Muscle layer of colon (tissue), 2 donors: ENCODE results near the gene LRRC28.

ENCODE experiments used
- H3K27ac ChIP-seq: one replicate; pipeline ENCODE4 v1.7.0; 2013; ENCODE audit warnings: low read depth, mild to moderate bottlenecking, low read length, moderate library complexity
- H3K27me3 ChIP-seq, 2 donors: one replicate each; pipeline ENCODE4 v1.7.0; 2013; ENCODE audit warnings: low read length in 2 of 2, mild to moderate bottlenecking in 2 of 2; ENCODE audit not compliant: insufficient read depth in 2 of 2, control insufficient read depth in 1 of 2
- H3K36me3 ChIP-seq: one replicate; pipeline ENCODE4 v1.7.0; 2013; ENCODE audit warnings: mild to moderate bottlenecking, low read length; ENCODE audit not compliant: insufficient read depth
- H3K4me1 ChIP-seq: one replicate; pipeline ENCODE4 v1.7.0; 2013; ENCODE audit warnings: mild to moderate bottlenecking, low read length; ENCODE audit not compliant: insufficient read depth
- H3K4me3 ChIP-seq, 2 donors: one replicate each; pipeline ENCODE4 v1.7.0; 2013; ENCODE audit warnings: low read length in 2 of 2, low read depth in 1 of 2, mild to moderate bottlenecking in 1 of 2, moderate library complexity in 1 of 2
- H3K9ac ChIP-seq: one replicate; pipeline ENCODE4 v1.7.0; 2013; ENCODE audit warnings: low read length
- H3K9me3 ChIP-seq: one replicate; pipeline ENCODE4 v1.7.0; 2013; ENCODE audit warnings: mild to moderate bottlenecking, low read length
- donor health status: abdominal sarcoma.
- donor health status: Adenocarcinoma of cecum.

LRRC28 gene

DNA sequence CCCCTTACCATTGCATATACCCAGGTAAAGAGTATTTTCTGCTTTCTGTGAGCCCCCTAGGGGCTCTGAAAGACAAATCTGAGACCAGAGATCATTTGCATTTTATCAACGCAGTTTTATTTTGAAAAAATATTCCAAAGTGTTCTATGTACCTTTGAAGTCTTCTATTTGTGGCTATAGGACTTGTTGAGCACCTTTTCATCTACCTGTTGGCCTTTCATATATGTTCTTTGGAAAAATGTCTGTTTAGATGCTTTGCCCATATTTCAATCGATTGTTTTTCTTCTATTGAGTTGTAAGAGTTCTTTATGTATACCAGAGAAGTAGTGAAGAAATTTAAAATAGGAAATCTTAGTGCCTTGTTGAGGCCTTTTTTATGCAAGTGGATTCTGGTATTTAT is 94.0 kb downstream of the LRRC28 start:
- Histone ChIP-seq H3K27me3 (no peaks in the 10 kb centered on the region), H3K9me3 (no peaks in the 10 kb centered on the region), H3K4me1 (no peaks in the 10 kb centered on the region), H3K36me3 (no peaks in the 10 kb centered on the region), H3K9ac (no peak overlapping the region), H3K4me3 (no peak overlapping the region), H3K27ac (no peak overlapping the region)

DNA sequence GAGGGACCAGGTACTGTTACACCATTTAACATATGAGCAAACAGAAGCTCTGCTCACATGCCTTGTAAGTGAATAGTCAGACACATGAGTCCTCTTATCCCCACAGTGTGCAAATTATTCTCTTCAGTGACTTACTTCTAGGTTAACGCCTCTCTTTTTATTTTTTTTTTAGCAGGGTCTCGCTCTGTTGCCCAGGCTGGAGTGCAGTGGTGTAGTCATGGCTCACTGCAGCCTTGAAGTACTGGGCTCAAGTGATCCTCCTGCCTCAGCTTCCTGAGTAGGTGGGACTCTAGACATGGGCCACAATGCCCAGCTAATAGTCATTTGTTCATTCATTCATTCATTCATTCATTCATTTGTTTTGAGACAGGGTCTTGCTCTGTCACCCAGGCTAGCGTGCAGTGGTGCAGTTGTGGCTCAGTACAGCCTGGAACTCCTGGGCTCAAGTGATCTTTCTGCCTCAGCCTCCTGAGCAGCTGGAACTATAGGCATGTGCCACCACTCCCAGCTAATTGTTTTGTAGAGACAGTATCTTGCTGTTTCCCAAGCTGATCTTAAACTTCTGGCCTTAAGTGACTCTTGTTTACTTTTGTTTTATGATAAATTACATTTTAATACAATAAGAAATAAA is 94.7 kb downstream of the LRRC28 start:
- H3K27ac ChIP-seq, result no peak overlapping the region
- H3K9ac ChIP-seq, result no peak overlapping the region
- H3K9me3 ChIP-seq, result no peaks in the 10 kb centered on the region

DNA sequence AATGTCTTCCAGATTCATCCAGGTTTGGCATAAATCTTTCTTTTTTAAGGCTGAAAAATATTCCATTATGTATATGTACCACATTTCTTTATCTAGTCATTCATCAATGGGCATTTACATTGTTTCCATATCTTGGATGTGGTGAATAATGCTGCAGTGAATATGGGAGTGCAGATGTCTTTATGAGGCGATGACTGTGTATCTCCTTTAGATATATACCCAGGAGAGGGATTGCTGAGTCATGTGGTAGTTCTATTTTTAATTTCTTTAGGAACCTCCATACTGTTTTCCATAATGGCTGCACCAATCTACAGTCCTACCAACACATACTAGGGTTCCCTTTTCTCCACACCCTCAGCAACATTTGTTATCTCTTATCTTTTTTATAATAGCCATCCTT is 96.3 kb downstream of the LRRC28 start:
- no peaks in the 10 kb centered on the region for H3K9me3 ChIP-seq
- no peaks in the 10 kb centered on the region for H3K27me3 ChIP-seq
- no peaks in the 10 kb centered on the region for H3K4me1 ChIP-seq
- no peak overlapping the region for H3K27ac ChIP-seq
- no peaks in the 10 kb centered on the region for H3K36me3 ChIP-seq
- no peak overlapping the region for H3K4me3 ChIP-seq
- no peak overlapping the region for H3K9ac ChIP-seq

More for the DNA sequence above, 94.7 kb downstream of the LRRC28 start:
- no peak overlapping the region for H3K4me3 ChIP-seq
- H3K27me3 ChIP-seq, result no peaks in the 10 kb centered on the region
- H3K36me3 ChIP-seq, result no peaks in the 10 kb centered on the region
- no peaks in the 10 kb centered on the region for H3K4me1 ChIP-seq

DNA sequence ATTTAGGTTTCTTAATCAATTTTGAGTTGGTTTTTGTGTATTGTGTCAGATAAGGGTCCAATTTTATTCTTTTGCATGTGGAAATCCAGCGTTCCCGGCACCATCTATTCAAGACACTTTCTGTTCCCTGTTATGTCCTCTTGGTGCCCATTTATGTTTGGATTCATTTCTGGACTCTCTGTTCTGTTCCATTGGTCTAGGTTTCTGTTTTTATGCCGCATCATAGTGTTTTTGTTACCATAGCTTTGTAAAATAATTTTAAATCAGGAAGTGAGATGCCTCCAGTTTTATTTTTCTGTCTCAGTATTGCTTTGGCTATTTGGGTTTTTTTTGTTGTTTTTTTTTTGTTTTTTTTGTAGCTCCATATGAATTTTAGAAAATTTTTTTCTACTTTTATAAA is 97.1 kb downstream of the LRRC28 start:
- Histone ChIP-seq H3K9me3 (no peaks in the 10 kb centered on the region), H3K9ac (no peak overlapping the region), H3K4me3 (no peak overlapping the region), H3K27ac (no peak overlapping the region), H3K36me3 (peaks cover 5% of the 10 kb centered on the region), H3K4me1 (no peaks in the 10 kb centered on the region), H3K27me3 (no peaks in the 10 kb centered on the region)

DNA sequence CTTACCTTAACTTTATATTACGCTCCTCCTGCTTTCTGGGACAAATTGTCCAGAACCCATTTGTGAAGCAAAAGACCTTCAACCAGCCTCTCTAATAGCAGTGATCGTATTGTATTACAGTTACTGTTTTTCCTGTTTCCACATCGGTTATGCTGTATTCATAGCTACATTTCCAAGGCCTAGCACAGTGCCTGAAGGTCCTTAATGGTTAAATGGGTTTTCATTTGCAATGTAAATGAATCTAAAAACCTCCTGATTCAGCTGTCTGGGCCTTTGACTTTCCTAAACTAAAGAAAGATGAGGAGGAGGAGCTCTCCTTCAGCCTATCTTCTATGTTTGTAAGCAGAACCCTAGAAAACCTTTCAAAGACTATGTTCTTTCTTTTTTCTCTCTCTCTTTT is 99.1 kb downstream of the LRRC28 start:
- H3K36me3 ChIP-seq, result peaks cover 5% of the 10 kb centered on the region
- no peaks in the 10 kb centered on the region for H3K9me3 ChIP-seq
- no peak overlapping the region for H3K4me3 ChIP-seq
- no peaks in the 10 kb centered on the region for H3K27me3 ChIP-seq
- no peaks in the 10 kb centered on the region for H3K4me1 ChIP-seq
- H3K27ac ChIP-seq, result no peak overlapping the region
- no peak overlapping the region for H3K9ac ChIP-seq

DNA sequence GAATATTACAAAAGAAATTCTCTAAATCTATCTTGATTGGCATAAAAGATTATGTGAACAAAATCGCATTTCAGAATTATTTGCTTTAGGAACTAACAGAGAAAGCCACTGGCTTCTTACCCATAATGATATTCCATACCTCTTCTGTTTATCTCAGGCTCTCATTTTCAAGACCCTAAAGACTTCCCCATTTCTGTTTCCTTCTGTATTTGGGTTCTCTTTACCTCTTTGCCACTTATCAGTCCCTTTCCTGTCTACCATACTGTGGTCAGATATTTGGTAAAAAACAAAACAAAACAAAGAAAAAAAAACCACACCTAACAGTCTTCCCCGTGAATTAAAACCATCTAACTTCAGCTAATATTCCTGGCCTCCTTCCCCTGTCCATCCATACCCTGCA is 108.5 kb downstream of the LRRC28 start:
- H3K4me1 ChIP-seq, result no peaks in the 10 kb centered on the region
- peaks cover 4% of the 10 kb centered on the region for H3K36me3 ChIP-seq
- no peaks in the 10 kb centered on the region for H3K9me3 ChIP-seq
- H3K9ac ChIP-seq, result no peak overlapping the region
- no peaks in the 10 kb centered on the region for H3K27me3 ChIP-seq
- H3K4me3 ChIP-seq, result no peak overlapping the region
- no peak overlapping the region for H3K27ac ChIP-seq

DNA sequence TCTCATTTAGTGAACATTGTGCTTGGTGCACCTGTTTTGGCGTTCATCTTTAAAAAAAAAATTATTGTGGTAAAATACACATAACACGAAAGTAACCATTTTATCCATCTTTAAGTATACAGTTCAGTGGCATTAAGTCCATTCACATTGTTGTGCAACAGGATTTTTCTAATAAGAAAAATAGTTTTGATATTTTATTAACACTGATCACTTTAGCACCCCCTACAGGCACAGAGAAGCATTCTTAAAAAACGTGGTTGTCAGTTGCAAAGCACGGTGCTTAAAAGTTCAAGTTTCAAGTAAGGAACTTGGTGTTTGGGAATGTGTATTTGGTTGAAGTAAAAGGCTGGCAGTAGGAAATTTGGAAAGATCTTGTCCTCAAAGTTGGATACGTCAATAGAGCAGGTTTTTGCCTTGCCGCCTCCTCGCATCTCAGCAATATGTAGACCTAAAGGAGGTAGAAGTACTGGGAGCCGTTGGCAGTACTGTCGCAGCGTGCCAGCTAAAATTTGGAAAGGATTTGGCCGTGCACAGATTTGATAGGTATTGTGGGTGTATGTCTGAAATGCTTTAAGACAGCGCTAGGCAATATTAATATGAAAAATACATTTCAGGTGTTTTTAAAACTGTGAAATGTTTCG is 110.4 kb downstream of the LRRC28 start:
- Histone ChIP-seq H3K27me3 (no peaks in the 10 kb centered on the region), H3K9ac (no peak overlapping the region), H3K27ac (no peak overlapping the region), H3K4me1 (no peaks in the 10 kb centered on the region), H3K4me3 (no peak overlapping the region), H3K9me3 (no peaks in the 10 kb centered on the region), H3K36me3 (peaks cover 6% of the 10 kb centered on the region)

DNA sequence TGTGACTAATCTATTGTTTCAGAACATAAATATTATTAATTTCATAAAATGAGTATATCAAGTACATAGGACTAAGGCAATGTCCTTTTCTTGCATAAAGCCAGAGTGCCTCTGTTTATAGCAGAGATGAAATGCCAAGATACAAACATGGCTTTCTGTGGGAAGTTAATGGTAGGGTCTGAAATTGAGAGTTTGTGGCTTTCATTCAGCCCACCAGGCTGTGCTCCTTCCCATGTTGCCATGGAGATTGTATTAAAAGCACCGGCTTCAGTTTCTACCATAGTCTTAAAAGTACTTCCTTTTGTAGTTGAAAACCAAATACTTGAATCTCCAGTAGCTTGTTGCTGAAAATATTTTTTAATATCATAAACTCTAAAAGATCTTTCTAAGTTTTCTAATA is 114.0 kb downstream of the LRRC28 start:
- Histone ChIP-seq H3K27ac (no peak overlapping the region), H3K27me3 (no peaks in the 10 kb centered on the region), H3K36me3 (peaks cover 9% of the 10 kb centered on the region), H3K4me1 (no peaks in the 10 kb centered on the region), H3K4me3 (no peak overlapping the region), H3K9ac (no peak overlapping the region), H3K9me3 (no peaks in the 10 kb centered on the region)

DNA sequence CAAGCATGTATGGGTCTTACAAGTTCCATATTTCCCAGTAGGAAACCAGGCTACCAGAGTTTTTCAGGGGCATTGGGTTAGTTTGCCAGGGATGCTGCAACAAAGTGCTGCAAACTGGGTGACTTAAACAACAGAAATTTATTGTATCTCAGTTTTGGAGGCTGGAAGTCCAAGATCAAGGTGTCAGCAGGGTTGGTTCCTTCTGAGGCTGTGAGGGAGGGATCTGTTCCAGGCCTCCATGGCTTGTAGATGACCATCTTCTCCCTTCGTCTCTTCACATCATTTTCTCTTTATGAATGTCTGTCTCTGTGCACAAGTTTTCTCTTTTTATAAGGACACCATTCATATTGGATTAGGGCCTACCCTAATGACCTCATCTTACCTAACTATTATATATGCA is 114.7 kb downstream of the LRRC28 start:
- Histone ChIP-seq H3K9me3 (no peaks in the 10 kb centered on the region), H3K27me3 (no peaks in the 10 kb centered on the region), H3K4me1 (no peaks in the 10 kb centered on the region), H3K36me3 (peaks cover 9% of the 10 kb centered on the region), H3K9ac (no peak overlapping the region), H3K4me3 (no peak overlapping the region), H3K27ac (no peak overlapping the region)

DNA sequence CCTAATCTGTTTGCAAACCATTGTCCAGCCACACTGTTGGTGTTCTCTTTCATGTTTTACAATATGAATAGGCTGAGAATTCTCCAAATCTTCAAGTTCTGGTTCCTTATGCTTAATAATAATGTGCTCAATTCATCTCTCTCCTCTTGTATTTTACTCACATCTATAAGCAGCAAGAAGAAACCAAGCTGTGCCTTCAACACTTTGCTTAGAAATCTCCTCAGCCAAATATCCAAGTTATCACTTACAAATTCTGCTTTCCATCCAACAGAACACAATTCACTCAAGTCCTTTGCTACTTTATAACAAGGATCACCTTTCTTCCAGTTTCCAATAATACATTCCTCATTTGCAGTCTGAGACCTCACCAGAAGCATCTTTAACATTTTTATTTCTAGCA is 117.5 kb downstream of the LRRC28 start:
- Histone ChIP-seq H3K36me3 (peaks cover 5% of the 10 kb centered on the region), H3K9me3 (no peaks in the 10 kb centered on the region), H3K27me3 (no peaks in the 10 kb centered on the region)

DNA sequence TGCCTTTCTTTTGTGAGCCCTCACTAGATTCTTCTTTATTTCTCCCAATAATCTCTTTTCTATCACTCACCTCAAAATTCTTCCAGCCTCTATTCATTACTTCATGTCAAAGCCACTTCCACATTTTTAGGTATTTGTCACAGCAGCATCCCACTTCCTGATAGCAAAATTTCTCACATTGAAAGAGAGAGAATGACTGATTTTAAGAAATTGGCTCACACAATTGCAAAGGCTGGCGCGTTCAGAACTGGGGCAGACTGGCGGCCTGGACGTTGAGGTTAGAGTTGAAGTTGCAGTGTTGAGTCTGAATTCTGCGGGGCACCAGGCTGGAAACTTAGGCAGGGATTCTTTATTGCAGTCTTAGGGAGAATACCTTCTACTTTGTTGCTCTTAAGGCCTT is 117.9 kb downstream of the LRRC28 start:
- H3K4me3 ChIP-seq, result no peak overlapping the region
- H3K9me3 ChIP-seq, result peaks cover under 1% of the 10 kb centered on the region
- no peak overlapping the region for H3K9ac ChIP-seq
- peaks cover 5% of the 10 kb centered on the region for H3K36me3 ChIP-seq
- no peak overlapping the region for H3K27ac ChIP-seq
- no peaks in the 10 kb centered on the region for H3K27me3 ChIP-seq
- no peaks in the 10 kb centered on the region for H3K4me1 ChIP-seq

More for the DNA sequence above, 117.5 kb downstream of the LRRC28 start:
- Histone ChIP-seq H3K4me1 (no peaks in the 10 kb centered on the region), H3K4me3 (no peak overlapping the region), H3K27ac (no peak overlapping the region), H3K9ac (no peak overlapping the region)
